Suprapubic skin (tissue), 4 donors: Measurements from ENCODE around the gene SAT1. TPM values are rescaled to one million over a fixed set of nuclear protein-coding genes. Genes with fewer than 3 reads are reported as not detected.

Experiments
- DNase-seq, 2 donors: peaks; one replicate each; pipeline ENCODE4 v3.0.0-alpha.2; 2019; ENCODE audit warnings: low spot score in 2 of 2
- H3K27ac ChIP-seq: fragments of 200-600 bp; sonication (generic); one replicate; pipeline ENCODE4 v1.5.1; 2019
- H3K27me3 ChIP-seq: fragments of 200-600 bp; sonication (generic); one replicate; pipeline ENCODE4 v1.5.1; 2019
- H3K36me3 ChIP-seq: fragments of 200-600 bp; sonication (generic); one replicate; pipeline ENCODE4 v1.5.1; 2019
- H3K4me1 ChIP-seq: fragments of 200-600 bp; sonication (generic); one replicate; pipeline ENCODE4 v1.5.1; 2019
- H3K4me3 ChIP-seq: fragments of 200-600 bp; sonication (generic); one replicate; pipeline ENCODE4 v1.5.1; 2019; ENCODE audit warnings: mild to moderate bottlenecking
- H3K9me3 ChIP-seq: fragments of 200-600 bp; sonication (generic); one replicate; pipeline ENCODE4 v1.5.1; 2019
- CTCF ChIP-seq, 2 donors: fragments of 200-600 bp in 1 of 2; fragments of 450-650 bp in 1 of 2; sonication (generic) in 1 of 2; IDR thresholded peaks; one replicate each; pipeline ENCODE4 v1.5.1; 2016 to 2019; ENCODE audit warnings: antibody characterized with exemption in 2 of 2, mild to moderate bottlenecking in 1 of 2, moderate library complexity in 1 of 2
- EP300 ChIP-seq: sonication (generic); formaldehyde crosslinking; IDR thresholded peaks from one replicate; pipeline ENCODE4 v1.6.1; 2017; ENCODE audit warnings: antibody characterized with exemption
- POLR2A ChIP-seq, 2 donors: fragments of 450-650 bp; IDR thresholded peaks; one replicate each; pipeline ENCODE4 v1.6.1; 2017; ENCODE audit warnings: antibody characterized with exemption in 2 of 2, mild to moderate bottlenecking in 2 of 2, moderate library complexity in 2 of 2
- POLR2AphosphoS5 ChIP-seq, 3 donors: sonication (generic); formaldehyde crosslinking; IDR thresholded peaks; one replicate each; pipeline ENCODE4 v1.6.1; 2017; ENCODE audit warnings: antibody characterized with exemption in 3 of 3
- WGBS: methylation state at CpG from one replicate; pipeline ENCODE4 v1.1.5; 2018; 5-methylcytosine and 5-hydroxymethylcytosine counted together
- total RNA-seq, 4 donors: library from RNA; depleted of rRNA; stranded (reverse); fragments of >200 nt; gene quantifications; one replicate each; pipeline ENCODE4 v1.1.0, GENCODE V29; 2016

The SAT1 gene
- total RNA-seq, 4 donors from 2014 or later = 131 to 357 (median 202) TPM

GRCh38 chrX:23792861-23793553 is 10.0 kb downstream of the SAT1 start:
- Histone ChIP-seq H3K36me3 (no peaks in the 10 kb centered on the region), H3K27ac (no peak overlapping the region), H3K27me3 (no peaks in the 10 kb centered on the region), H3K4me3 (no peak overlapping the region), H3K4me1 (peaks cover 2% of the 10 kb centered on the region), H3K9me3 (no peaks in the 10 kb centered on the region)
- TF ChIP-seq EP300 (no peak), POLR2AphosphoS5 (IDR thresholded peaks at IDR 0.05) (no peak), POLR2A (IDR thresholded peaks at IDR 0.05) (no peak), CTCF (IDR thresholded peaks at IDR 0.05) (no peak)
- WGBS = 65% methylated on average over 6 of the region's 6 CpGs
- DNase-seq = no peak

GRCh38 chrX:23795221-23795620 is 12.2 kb downstream of the SAT1 start:
- Histone ChIP-seq H3K27me3 (no peaks in the 10 kb centered on the region), H3K4me3 (no peak overlapping the region), H3K27ac (no peak overlapping the region), H3K9me3 (no peaks in the 10 kb centered on the region), H3K36me3 (no peaks in the 10 kb centered on the region), H3K4me1 (peaks cover 2% of the 10 kb centered on the region)
- 64% methylated on average over 8 of the region's 8 CpGs for WGBS
- TF ChIP-seq CTCF (IDR thresholded peaks at IDR 0.05) (no peak), POLR2A (IDR thresholded peaks at IDR 0.05) (no peak), POLR2AphosphoS5 (IDR thresholded peaks at IDR 0.05) (no peak), EP300 (no peak)
- DNase-seq = no peak

- Histone ChIP-seq H3K4me1 (peaks cover 2% of the 10 kb centered on the region), H3K9me3 (no peaks in the 10 kb centered on the region), H3K27ac (peak overlapping the region; percentile 12), H3K27me3 (no peaks in the 10 kb centered on the region), H3K4me3 (no peak overlapping the region), H3K36me3 (no peaks in the 10 kb centered on the region)
- TF ChIP-seq EP300 (no peak), POLR2A (IDR thresholded peaks at IDR 0.05) (no peak)
- DNase-seq = no peak
- 57% methylated on average over 12 of the region's 12 CpGs for WGBS
Measured at GRCh38 chrX:23797371-23798128, 14.6 kb downstream of the SAT1 start.

- H3K27ac ChIP-seq = no peak overlapping the region
- no peak for TF ChIP-seq POLR2A (IDR thresholded peaks at IDR 0.05)
- TF ChIP-seq CTCF (IDR thresholded peaks at IDR 0.05) = no peak
- no peak for TF ChIP-seq POLR2AphosphoS5 (IDR thresholded peaks at IDR 0.05)
- TF ChIP-seq EP300 = no peak
- H3K4me3 ChIP-seq = no peak overlapping the region
- no peaks in the 10 kb centered on the region for H3K9me3 ChIP-seq
- WGBS = 78% methylated on average over 6 of the region's 6 CpGs
- H3K36me3 ChIP-seq = no peaks in the 10 kb centered on the region
- peaks cover 6% of the 10 kb centered on the region for H3K4me1 ChIP-seq
- DNase-seq = no peak
- H3K27me3 ChIP-seq = no peaks in the 10 kb centered on the region
Measured at GRCh38 chrX:23799469-23800065, 16.6 kb downstream of the SAT1 start.

- peaks cover 3% of the 10 kb centered on the region for H3K4me1 ChIP-seq
Measured at GRCh38 chrX:23802431-23802830, 19.5 kb downstream of the SAT1 start.

More at GRCh38 chrX:23802431-23802830, 19.5 kb downstream of the SAT1 start:
- H3K27me3 ChIP-seq = no peaks in the 10 kb centered on the region
- no peak overlapping the region for H3K27ac ChIP-seq
- H3K36me3 ChIP-seq = no peaks in the 10 kb centered on the region
- H3K4me3 ChIP-seq = no peak overlapping the region
- no peaks in the 10 kb centered on the region for H3K9me3 ChIP-seq
- no peak for TF ChIP-seq POLR2A (IDR thresholded peaks at IDR 0.05)
- TF ChIP-seq POLR2AphosphoS5 (IDR thresholded peaks at IDR 0.05) = no peak
- no peak for TF ChIP-seq CTCF (IDR thresholded peaks at IDR 0.05)
- no peak for TF ChIP-seq EP300
- no peak for DNase-seq
- 84% methylated on average over 5 of the region's 5 CpGs for WGBS
